ENCODE results near the gene SUPT7L.

- TF ChIP-seq CTCF (IDR thresholded peaks at IDR 0.05 in 2 of 3, conservative IDR thresholded peaks at IDR 0.05 in 1 of 3; ENCODE audit: borderline replicate concordance in 1 of 3, insufficient read depth in 1 of 3, low read depth in 2 of 3, low read length in 2 of 3) (no peak), EZH2 (IDR thresholded peaks at IDR 0.05) (no peak), CEBPB (IDR thresholded peaks at IDR 0.05; ENCODE audit: low read depth) (no peak), ZNF274 (IDR thresholded peaks at IDR 0.05; ENCODE audit: low read depth, low read length) (no peak), EGR1 (IDR thresholded peaks at IDR 0.05; ENCODE audit: low read depth) (peak; percentile 63), POLR2AphosphoS5 (IDR thresholded peaks at IDR 0.05; ENCODE audit: low read depth, low read length) (peak; percentile 95), POLR2A (IDR thresholded peaks at IDR 0.05; ENCODE audit: borderline replicate concordance, extremely low read depth, insufficient read depth, insufficient read length) (peak; percentile 90), YY1 (IDR thresholded peaks at IDR 0.05; ENCODE audit: extremely low read depth, insufficient replicate concordance, low read depth, low read length) (peak; percentile 98)
Measured at GRCh38 chr2:27628767-27629709, 34.4 kb downstream of the SUPT7L start, which contains the start of the genes CCDC121 and GPN1.

Data from HCT116 (cell line).